ENCODE measurements around the gene NCOA7. TPM values are rescaled to one million over a fixed set of nuclear protein-coding genes. Genes with fewer than 3 reads are reported as not detected.

The NCOA7 gene
- total RNA-seq, 4 donors from 2014 or later, result 6.8 to 14.9 (median 13.3) TPM

DNA sequence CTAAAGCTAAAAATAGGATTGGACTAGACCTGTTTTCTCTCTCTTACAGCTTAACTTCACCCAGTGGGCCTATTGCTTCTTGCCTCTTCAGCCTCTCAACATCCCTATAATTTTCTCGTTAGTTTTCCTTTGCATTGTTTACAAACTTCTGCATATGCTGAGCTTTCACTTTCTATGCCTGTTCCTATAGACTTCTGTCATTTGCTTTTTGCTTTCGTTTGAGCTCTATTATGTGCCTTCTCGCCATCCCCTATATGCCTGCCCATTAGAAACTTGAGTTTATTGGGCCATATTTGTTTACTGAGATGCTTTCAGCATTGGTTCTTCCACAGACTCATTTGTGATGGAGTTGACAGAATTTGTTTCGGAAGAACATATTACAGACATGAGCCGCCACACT, 40.9 kb downstream of the NCOA7 start:
- WGBS, 2 donors, result 94% methylated on average over 5 of the region's 5 CpGs
- intact Hi-C loops (cut with DNase I; ENCODE audit: low total_unique reads), result no loop called here
- DNase-seq (ENCODE audit: low spot score in 2 of 2), result no peak
- H3K4me3 ChIP-seq (ENCODE audit: low read depth, poor library complexity, severe bottlenecking), result no peak overlapping the region
- TF ChIP-seq POLR2A (IDR thresholded peaks at IDR 0.05) (no peak), CTCF (IDR thresholded peaks at IDR 0.05) (no peak)

GRCh38 chr6:125832391-125833117, 41.8 kb downstream of the NCOA7 start:
- no peak for DNase-seq (ENCODE audit: low spot score in 2 of 2)
- no peak for TF ChIP-seq POLR2A (IDR thresholded peaks at IDR 0.05)
- TF ChIP-seq CTCF (IDR thresholded peaks at IDR 0.05), result no peak
- no peak overlapping the region for H3K4me3 ChIP-seq (ENCODE audit: low read depth, poor library complexity, severe bottlenecking)
- intact Hi-C loops (cut with DNase I; ENCODE audit: low total_unique reads), result no loop called here
- WGBS, 2 donors, result 61 to 64% methylated on average over 5 of the region's 5 CpGs

DNA sequence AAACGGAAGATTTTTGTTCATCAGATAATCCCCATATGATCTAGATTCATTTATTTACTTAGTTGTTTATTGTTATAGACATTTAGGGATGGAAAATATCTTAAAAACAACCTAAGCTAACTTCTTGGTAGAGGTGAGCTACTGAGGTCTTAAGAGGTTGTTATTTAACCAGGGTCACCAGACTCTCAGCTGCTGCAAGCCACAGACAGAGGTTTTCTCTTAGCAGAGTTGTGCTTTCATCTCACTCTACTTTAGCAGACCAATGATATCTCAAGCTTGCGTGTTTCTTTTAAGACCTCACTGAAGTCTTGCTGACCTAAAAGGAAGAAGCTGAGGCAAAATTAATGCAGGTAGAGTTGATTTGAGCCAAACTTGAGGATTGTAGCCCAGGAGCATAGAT, 43.6 kb downstream of the NCOA7 start:
- 87 to 89% methylated on average over 2 of the region's 2 CpGs for WGBS, 2 donors

GRCh38 chr6:125835221-125835744, 44.5 kb downstream of the NCOA7 start:
- no peak for DNase-seq (ENCODE audit: low spot score in 2 of 2)
- WGBS, 2 donors, result 54 to 61% methylated on average over 2 of the region's 2 CpGs
- no peak for TF ChIP-seq CTCF (IDR thresholded peaks at IDR 0.05)
- TF ChIP-seq POLR2A (IDR thresholded peaks at IDR 0.05), result no peak
- no peak overlapping the region for H3K4me3 ChIP-seq (ENCODE audit: low read depth, poor library complexity, severe bottlenecking)
- intact Hi-C loops (cut with DNase I; ENCODE audit: low total_unique reads), result no loop called here

More for the DNA sequence above, 43.6 kb downstream of the NCOA7 start:
- no peak overlapping the region for H3K4me3 ChIP-seq (ENCODE audit: low read depth, poor library complexity, severe bottlenecking)
- DNase-seq (ENCODE audit: low spot score in 2 of 2), result no peak
- intact Hi-C loops (cut with DNase I; ENCODE audit: low total_unique reads), result no loop called here
- no peak for TF ChIP-seq CTCF (IDR thresholded peaks at IDR 0.05)
- no peak for TF ChIP-seq POLR2A (IDR thresholded peaks at IDR 0.05)

GRCh38 chr6:125836466-125836865, 45.7 kb downstream of the NCOA7 start:
- 89 to 91% methylated on average over 2 of the region's 2 CpGs for WGBS, 2 donors
- H3K4me3 ChIP-seq (ENCODE audit: low read depth, poor library complexity, severe bottlenecking), result no peak overlapping the region
- no peak for TF ChIP-seq CTCF (IDR thresholded peaks at IDR 0.05)
- no peak for TF ChIP-seq POLR2A (IDR thresholded peaks at IDR 0.05)
- intact Hi-C loops (cut with DNase I; ENCODE audit: low total_unique reads), result no loop called here
- no peak for DNase-seq (ENCODE audit: low spot score in 2 of 2)
